ENCODE results near the gene PRCP. TPM values are rescaled to one million over a fixed set of nuclear protein-coding genes. Genes with fewer than 3 reads are reported as not detected.

PRCP gene
- total RNA-seq, 1 experiment from 2014 or later: 56.7 TPM

DNA sequence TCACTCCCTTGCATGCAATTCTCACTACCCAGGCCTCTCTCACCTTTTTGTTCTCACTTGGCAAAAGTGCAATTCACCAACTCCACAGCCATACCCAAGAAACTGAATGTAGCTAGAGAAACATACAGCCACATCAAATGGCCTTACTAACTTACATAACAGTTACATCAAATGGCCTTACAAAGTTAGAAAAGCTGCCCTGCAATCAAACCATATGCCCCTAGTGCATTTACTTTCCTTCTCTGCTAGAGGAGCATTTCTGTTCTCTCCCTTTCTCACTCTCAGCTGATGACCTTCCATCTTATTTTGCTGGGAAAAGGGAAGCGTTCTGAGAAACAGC is 10.3 kb downstream of the PRCP start:
- H3T11ph ChIP-seq (ENCODE audit: low read length): no peak overlapping the region
- TF ChIP-seq, protein P1, sequence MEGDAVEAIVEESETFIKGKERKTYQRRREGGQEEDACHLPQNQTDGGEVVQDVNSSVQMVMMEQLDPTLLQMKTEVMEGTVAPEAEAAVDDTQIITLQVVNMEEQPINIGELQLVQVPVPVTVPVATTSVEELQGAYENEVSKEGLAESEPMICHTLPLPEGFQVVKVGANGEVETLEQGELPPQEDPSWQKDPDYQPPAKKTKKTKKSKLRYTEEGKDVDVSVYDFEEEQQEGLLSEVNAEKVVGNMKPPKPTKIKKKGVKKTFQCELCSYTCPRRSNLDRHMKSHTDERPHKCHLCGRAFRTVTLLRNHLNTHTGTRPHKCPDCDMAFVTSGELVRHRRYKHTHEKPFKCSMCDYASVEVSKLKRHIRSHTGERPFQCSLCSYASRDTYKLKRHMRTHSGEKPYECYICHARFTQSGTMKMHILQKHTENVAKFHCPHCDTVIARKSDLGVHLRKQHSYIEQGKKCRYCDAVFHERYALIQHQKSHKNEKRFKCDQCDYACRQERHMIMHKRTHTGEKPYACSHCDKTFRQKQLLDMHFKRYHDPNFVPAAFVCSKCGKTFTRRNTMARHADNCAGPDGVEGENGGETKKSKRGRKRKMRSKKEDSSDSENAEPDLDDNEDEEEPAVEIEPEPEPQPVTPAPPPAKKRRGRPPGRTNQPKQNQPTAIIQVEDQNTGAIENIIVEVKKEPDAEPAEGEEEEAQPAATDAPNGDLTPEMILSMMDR (conservative IDR thresholded peaks at IDR 0.05): no peak
- no peak overlapping the region for H3K23ac ChIP-seq (ENCODE audit: insufficient read length, low read depth, low read length)
- H3K36me3 Mint-ChIP-seq (ENCODE audit: insufficient read depth in 1 of 3, low read depth in 3 of 3): no peaks in the 10 kb centered on the region; a peak in 1 of 7 replicates
- no peak overlapping the region for H4K8ac ChIP-seq (replicated peaks; ENCODE audit: insufficient read length, low read depth, low read length)
- no peak overlapping the region for H3K27ac Mint-ChIP-seq
- no peak overlapping the region for H3K27ac ChIP-seq (ENCODE audit: insufficient read length, low read depth, low read length)
- no peak overlapping the region for H3K9ac ChIP-seq (ENCODE audit: extremely low read depth, insufficient read length, low read length)
- no peak overlapping the region for H3K18ac ChIP-seq (ENCODE audit: insufficient read length, low read depth, low read length)
- peaks cover 3% of the 10 kb centered on the region for H3K79me1 ChIP-seq (ENCODE audit: insufficient read depth, low read depth, low read length, poor library complexity, severe bottlenecking)
- no peak for DNase-seq
- H3K4ac ChIP-seq (ENCODE audit: low read depth, low read length): no peak overlapping the region
- no peak overlapping the region for H2AK5ac ChIP-seq (ENCODE audit: insufficient read length, low read length)
- H3K4me3 Mint-ChIP-seq: no peak overlapping the region
- no peak overlapping the region for H3K14ac ChIP-seq (ENCODE audit: insufficient read depth, low read length)
- peaks cover 2% of the 10 kb centered on the region; the same call in 1 of the 2 replicates for H3K79me2 ChIP-seq (ENCODE audit: insufficient read depth, low read length)
- no peak overlapping the region for H3K56ac ChIP-seq (ENCODE audit: insufficient read length, low read depth, low read length)
- no peak overlapping the region for H2BK15ac ChIP-seq (ENCODE audit: low read depth, low read length)
- H3K4me1 ChIP-seq (ENCODE audit: insufficient read depth, low read length): no peaks in the 10 kb centered on the region
- no peaks in the 10 kb centered on the region for H3K9me3 Mint-ChIP-seq
- H3K27me3 ChIP-seq (ENCODE audit: insufficient read depth, low read length): no peaks in the 10 kb centered on the region
- peaks cover 2 to 7% of the 10 kb centered on the region in 2 experiments; a peak in 2 of 4 replicates for H3K4me1 Mint-ChIP-seq
- H2BK20ac ChIP-seq (ENCODE audit: low read depth, low read length, poor library complexity, severe bottlenecking): no peak overlapping the region
- H3K4me2 ChIP-seq (ENCODE audit: insufficient read depth, insufficient read length, low read length): no peak overlapping the region
- no peaks in the 10 kb centered on the region; the same call in 1 of the 2 replicates for H3K27me3 Mint-ChIP-seq (ENCODE audit: low read depth)
- no peak overlapping the region for H4K91ac ChIP-seq (ENCODE audit: insufficient read length, low read depth, low read length)
- no peaks in the 10 kb centered on the region for H3K9me3 ChIP-seq (ENCODE audit: control insufficient read depth, low read depth, low read length)
- H2BK12ac ChIP-seq (ENCODE audit: insufficient read length, low read depth, low read length): no peak overlapping the region
- H2AFZ ChIP-seq (ENCODE audit: low read length): no peak overlapping the region
- no peak overlapping the region for H2BK5ac ChIP-seq (ENCODE audit: insufficient read length, low read length)
- no peak overlapping the region for H2BK120ac ChIP-seq (ENCODE audit: low read depth, low read length, poor library complexity, severe bottlenecking)
- H3K23me2 ChIP-seq (ENCODE audit: insufficient read length, low read depth, low read length, poor library complexity, severe bottlenecking): no peaks in the 10 kb centered on the region
- no CpG with 5 or more reads among the region's 1 CpG for WGBS (ENCODE audit: extremely low coverage, insufficient read length, low lambda C conversion rate)
- H4K20me1 ChIP-seq (ENCODE audit: control insufficient read depth, insufficient read depth, insufficient read length): no peaks in the 10 kb centered on the region
- H4K5ac ChIP-seq (ENCODE audit: insufficient read length, low read depth, low read length): no peak overlapping the region
